Keratinocyte (primary cell): ENCODE data around the gene ITPR2. TPM values are rescaled to one million over a fixed set of nuclear protein-coding genes. Genes with fewer than 3 reads are reported as not detected.
A peak's percentile ranks its signal among the peaks of the same experiment; 100 is the strongest.

Experiments used
- DNase-seq: peaks from one replicate; pipeline ENCODE4 v3.0.0-alpha.2; 2011; ENCODE audit warnings: low read depth, missing footprints, low spot score
- FAIRE-seq: peaks from 2 replicates; lab custom pipeline; 2011; peaks lifted over from hg19 to GRCh38; lab: Jason Lieb, UNC
- H2AFZ ChIP-seq: 2 replicates; pipeline ENCODE4 v1.6.0; 2012; ENCODE audit warnings: low read length, control low read depth, inconsistent platforms; ENCODE audit not compliant: control insufficient read depth
- H3K27ac ChIP-seq: 2 replicates; pipeline ENCODE4 v1.5.1; 2011; ENCODE audit warnings: low read length; ENCODE audit not compliant: control insufficient read depth, insufficient read depth
- H3K27me3 ChIP-seq: 3 replicates; pipeline ENCODE4 v1.6.0; 2011; ENCODE audit warnings: low read length; ENCODE audit not compliant: control insufficient read depth, insufficient read depth; ENCODE audit errors: extremely low read depth
- H3K36me3 ChIP-seq, 2 experiments: 2 replicates in 1 of 2; 3 replicates in 1 of 2; pipeline ENCODE4 v1.5.1; 2011; ENCODE audit warnings: low read length in 2 of 2, mild to moderate bottlenecking in 1 of 2; ENCODE audit not compliant: control insufficient read depth in 2 of 2, insufficient read depth in 2 of 2; ENCODE audit errors: extremely low read depth in 1 of 2
- H3K4me1 ChIP-seq: 3 replicates; pipeline ENCODE4 v1.5.1; 2011; ENCODE audit warnings: low read length; ENCODE audit not compliant: control insufficient read depth, insufficient read depth; ENCODE audit errors: extremely low read depth
- H3K4me2 ChIP-seq: 3 replicates; pipeline ENCODE4 v1.6.0; 2011; ENCODE audit warnings: low read depth, low read length; ENCODE audit not compliant: control insufficient read depth, insufficient read depth; ENCODE audit errors: extremely low read depth
- H3K4me3 ChIP-seq, 3 experiments: fragments of 200-600 bp in 1 of 3; sonication (generic) in 1 of 3; 2 replicates in 2 of 3; 3 replicates in 1 of 3; pipeline ENCODE4 v1.5.1; 2011 to 2016; ENCODE audit warnings: low read length in 3 of 3, mild to moderate bottlenecking in 3 of 3, control low read depth in 2 of 3, inconsistent platforms in 1 of 3, low read depth in 1 of 3, mixed read lengths in 1 of 3, mixed run types in 1 of 3, moderate library complexity in 1 of 3; ENCODE audit not compliant: control insufficient read depth in 2 of 3, insufficient read depth in 2 of 3; ENCODE audit errors: extremely low read depth in 1 of 3
- H3K79me2 ChIP-seq: 2 replicates; pipeline ENCODE4 v1.6.0; 2012; ENCODE audit warnings: low read length; ENCODE audit not compliant: control insufficient read depth, insufficient read depth
- H3K9ac ChIP-seq: 3 replicates; pipeline ENCODE4 v1.6.0; 2011; ENCODE audit warnings: low read length; ENCODE audit not compliant: control insufficient read depth, insufficient read depth; ENCODE audit errors: extremely low read depth
- H3K9me1 ChIP-seq: 3 replicates; pipeline ENCODE4 v1.6.0; 2011; ENCODE audit warnings: low read length; ENCODE audit not compliant: control insufficient read depth, insufficient read depth; ENCODE audit errors: extremely low read depth
- H3K9me3 ChIP-seq: 2 replicates; pipeline ENCODE4 v1.5.1; 2012; ENCODE audit warnings: low read depth, low read length; ENCODE audit not compliant: control insufficient read depth
- H4K20me1 ChIP-seq: 3 replicates; pipeline ENCODE4 v1.6.0; 2011; ENCODE audit warnings: low read length; ENCODE audit not compliant: control insufficient read depth, insufficient read depth; ENCODE audit errors: extremely low read depth
- EZH2 ChIP-seq: IDR thresholded peaks from one replicate; pipeline ENCODE4 v1.6.1; 2012; ENCODE audit warnings: inconsistent platforms, mild to moderate bottlenecking, low read length, moderate library complexity
- dilution Hi-C: fragments of 300-500 bp; cut with MboI; formaldehyde crosslinking; loops from one replicate; pipeline ENCODE4 v1.7.0; 2020; ENCODE audit warnings: low sequenced_read_pairs; ENCODE audit not compliant: extremely low pct_ligation_motif_present
- polyA plus RNA-seq, 5 experiments: library from polyadenylated mRNA; depleted of rRNA in 3 of 5; stranded (reverse) in 3 of 5; stranded (forward) in 1 of 5; unstranded in 1 of 5; fragments of >200 nt; gene quantifications; 1 replicate in 1 of 5; 2 replicates in 3 of 5; 3 replicates in 1 of 5; pipeline versions ENCODE4 v1.2.1 to v1.2.3, GENCODE V29; 2011 to 2012; ENCODE audit warnings: missing spikeins in 2 of 5, low read depth in 1 of 5, low replicate concordance in 1 of 5
- TF ChIP-seq, protein P1 (sequence below), 3 experiments: IDR thresholded peaks in 1 of 3; conservative IDR thresholded peaks in 1 of 3; optimal IDR thresholded peaks in 1 of 3; 2 replicates in 2 of 3; 3 replicates in 1 of 3; pipeline versions ENCODE3 to v1.5.1; 2011; ENCODE audit warnings: low read length in 3 of 3, mild to moderate bottlenecking in 3 of 3, moderate library complexity in 2 of 3, control low read depth in 1 of 3, inconsistent platforms in 1 of 3; ENCODE audit not compliant: insufficient read depth in 2 of 3; ENCODE audit errors: extremely low read depth in 1 of 3

ITPR2 gene
- polyA plus RNA-seq, 1 donor (not counting 4 experiments of a cell fraction or from before 2014, with no cell fraction given), result 7.6 TPM

DNA sequence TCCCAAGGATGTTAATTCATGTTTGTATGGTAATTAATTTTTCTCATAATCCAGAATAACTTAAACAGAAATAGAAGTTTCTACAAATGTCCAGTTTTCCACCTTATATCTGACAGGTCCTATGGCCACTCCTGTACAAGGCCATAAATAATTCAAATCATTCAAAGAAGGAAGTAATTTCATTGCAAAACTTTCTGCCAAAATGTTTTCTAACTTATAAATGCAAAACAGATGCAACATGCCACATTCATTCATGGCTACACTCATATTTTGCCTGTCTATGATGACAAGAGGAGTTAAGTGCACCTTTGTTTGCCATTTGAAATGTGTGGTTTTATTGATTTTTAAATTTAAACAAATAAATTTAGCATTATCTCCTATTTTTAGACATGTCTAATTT is 34.4 kb downstream of the ITPR2 start:
- H3K9me3 ChIP-seq, result no peaks in the 10 kb centered on the region
- peak overlapping the region; percentile 7 for H3K4me2 ChIP-seq
- TF ChIP-seq, protein P1, sequence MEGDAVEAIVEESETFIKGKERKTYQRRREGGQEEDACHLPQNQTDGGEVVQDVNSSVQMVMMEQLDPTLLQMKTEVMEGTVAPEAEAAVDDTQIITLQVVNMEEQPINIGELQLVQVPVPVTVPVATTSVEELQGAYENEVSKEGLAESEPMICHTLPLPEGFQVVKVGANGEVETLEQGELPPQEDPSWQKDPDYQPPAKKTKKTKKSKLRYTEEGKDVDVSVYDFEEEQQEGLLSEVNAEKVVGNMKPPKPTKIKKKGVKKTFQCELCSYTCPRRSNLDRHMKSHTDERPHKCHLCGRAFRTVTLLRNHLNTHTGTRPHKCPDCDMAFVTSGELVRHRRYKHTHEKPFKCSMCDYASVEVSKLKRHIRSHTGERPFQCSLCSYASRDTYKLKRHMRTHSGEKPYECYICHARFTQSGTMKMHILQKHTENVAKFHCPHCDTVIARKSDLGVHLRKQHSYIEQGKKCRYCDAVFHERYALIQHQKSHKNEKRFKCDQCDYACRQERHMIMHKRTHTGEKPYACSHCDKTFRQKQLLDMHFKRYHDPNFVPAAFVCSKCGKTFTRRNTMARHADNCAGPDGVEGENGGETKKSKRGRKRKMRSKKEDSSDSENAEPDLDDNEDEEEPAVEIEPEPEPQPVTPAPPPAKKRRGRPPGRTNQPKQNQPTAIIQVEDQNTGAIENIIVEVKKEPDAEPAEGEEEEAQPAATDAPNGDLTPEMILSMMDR (optimal IDR thresholded peaks at IDR 0.05 in 1 of 3, IDR thresholded peaks at IDR 0.05 in 1 of 3, conservative IDR thresholded peaks at IDR 0.05 in 1 of 3; ENCODE audit: extremely low read depth in 1 of 3, insufficient read depth in 2 of 3, low read length in 3 of 3), result no peak
- TF ChIP-seq EZH2, result no peak
- FAIRE-seq (no peak), DNase-seq (no peak)
- H3K27me3 ChIP-seq, result no peaks in the 10 kb centered on the region
- H2AFZ ChIP-seq, result no peak overlapping the region
- H3K9ac ChIP-seq, result no peak overlapping the region
- H4K20me1 ChIP-seq, result no peaks in the 10 kb centered on the region
- H3K36me3 ChIP-seq, result no peaks in the 10 kb centered on the region
- dilution Hi-C loops, result no loop called here
- no peaks in the 10 kb centered on the region for H3K9me1 ChIP-seq
- H3K27ac ChIP-seq, result no peak overlapping the region
- H3K4me3 ChIP-seq, result no peak overlapping the region
- peaks cover 2% of the 10 kb centered on the region for H3K79me2 ChIP-seq
- H3K4me1 ChIP-seq, result peaks cover 21% of the 10 kb centered on the region

DNA sequence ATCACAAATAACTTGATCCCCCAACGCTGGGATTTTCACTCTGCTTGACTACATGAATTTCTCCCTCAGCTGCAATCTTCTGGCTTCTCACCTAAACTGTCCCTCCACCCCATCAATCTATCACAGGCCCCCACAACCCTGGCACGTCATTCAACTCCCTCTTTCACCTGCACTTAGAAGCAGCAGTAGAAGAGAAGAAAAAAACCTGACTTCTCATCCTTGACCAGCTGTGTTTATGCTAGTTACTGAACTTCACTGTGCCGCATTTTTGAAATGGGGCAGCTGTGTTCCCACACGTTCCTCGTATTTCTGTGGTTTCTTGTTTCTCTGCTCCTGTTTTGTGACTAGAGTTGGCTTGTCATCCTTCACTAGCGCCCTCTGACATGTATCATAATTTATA is 35.0 kb downstream of the ITPR2 start:
- peak overlapping the region; percentile 7 for H3K4me2 ChIP-seq
- no peak for TF ChIP-seq EZH2
- TF ChIP-seq, protein P1 (optimal IDR thresholded peaks at IDR 0.05 in 1 of 3, IDR thresholded peaks at IDR 0.05 in 1 of 3, conservative IDR thresholded peaks at IDR 0.05 in 1 of 3; ENCODE audit: extremely low read depth in 1 of 3, insufficient read depth in 2 of 3, low read length in 3 of 3), result no peak
- no peak overlapping the region for H2AFZ ChIP-seq
- no peaks in the 10 kb centered on the region for H3K36me3 ChIP-seq
- peaks cover 17% of the 10 kb centered on the region for H3K4me1 ChIP-seq
- no peak overlapping the region for H3K27ac ChIP-seq
- dilution Hi-C loops, result no loop called here
- H3K9ac ChIP-seq, result no peak overlapping the region
- no peaks in the 10 kb centered on the region for H3K9me1 ChIP-seq
- no peaks in the 10 kb centered on the region for H3K9me3 ChIP-seq
- no peak for DNase-seq
- no peaks in the 10 kb centered on the region for H4K20me1 ChIP-seq
- no peaks in the 10 kb centered on the region for H3K27me3 ChIP-seq
- H3K4me3 ChIP-seq, result no peak overlapping the region
- peaks cover 2% of the 10 kb centered on the region for H3K79me2 ChIP-seq
- peak; percentile 20 for FAIRE-seq
